Bronchial epithelial cell (primary cell): ENCODE results near the gene FMN1. TPM values are rescaled to one million over a fixed set of nuclear protein-coding genes. Genes with fewer than 3 reads are reported as not detected.

ENCODE experiments used
- DNase-seq: peaks from one replicate; pipeline ENCODE4 v3.0.0-alpha.2; 2010; ENCODE audit warnings: low read depth
- FAIRE-seq: peaks from 2 replicates; lab custom pipeline; 2011; peaks lifted over from hg19 to GRCh38; lab: Jason Lieb, UNC
- H3K27me3 ChIP-seq: 2 replicates; pipeline ENCODE4 v1.5.1; 2011; ENCODE audit warnings: low read length; ENCODE audit not compliant: control insufficient read depth, insufficient read depth
- H3K36me3 ChIP-seq: 2 replicates; pipeline ENCODE4 v1.5.1; 2011; ENCODE audit warnings: low read length; ENCODE audit not compliant: control insufficient read depth, insufficient read depth
- H3K4me3 ChIP-seq: 2 replicates; pipeline ENCODE4 v1.5.1; 2011; ENCODE audit warnings: mild to moderate bottlenecking, low read depth, low read length, control low read depth
- total RNA-seq: library from RNA; depleted of rRNA; stranded (reverse); fragments of >200 nt; gene quantifications from 2 replicates; pipeline ENCODE4 v1.2.1, GENCODE V29; 2014
- TF ChIP-seq, protein P1 (sequence below): IDR thresholded peaks from 2 replicates; pipeline ENCODE4 v1.5.1; 2011; ENCODE audit warnings: mild to moderate bottlenecking, moderate library complexity, low read length, control low read depth, inconsistent platforms; ENCODE audit not compliant: insufficient read depth, severe bottlenecking

The FMN1 gene
- total RNA-seq, 1 donor from 2014 or later: 1.6 TPM

DNA sequence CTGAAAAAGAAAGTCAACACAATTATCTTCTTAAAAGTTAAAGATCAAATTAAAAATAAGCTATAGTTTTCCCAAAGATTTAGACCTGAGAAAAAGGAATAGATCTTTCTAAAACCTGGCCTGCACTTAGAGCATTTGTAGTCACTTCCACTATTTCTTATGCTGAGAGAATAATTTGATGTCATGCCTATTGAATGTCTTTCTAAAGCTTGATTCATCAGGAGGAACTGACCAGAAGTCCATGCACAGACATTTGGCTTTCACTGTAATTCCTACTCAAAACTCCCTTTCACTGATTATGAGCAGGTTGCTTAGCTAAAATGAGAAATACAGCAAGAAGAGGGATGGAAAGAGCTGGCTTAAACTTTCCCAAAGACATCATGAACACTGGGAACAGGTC, 472.4 kb downstream of the FMN1 start:
- Histone ChIP-seq H3K36me3 (no peaks in the 10 kb centered on the region), H3K27me3 (peaks cover 27% of the 10 kb centered on the region), H3K4me3 (no peak overlapping the region)
- TF ChIP-seq, protein P1, sequence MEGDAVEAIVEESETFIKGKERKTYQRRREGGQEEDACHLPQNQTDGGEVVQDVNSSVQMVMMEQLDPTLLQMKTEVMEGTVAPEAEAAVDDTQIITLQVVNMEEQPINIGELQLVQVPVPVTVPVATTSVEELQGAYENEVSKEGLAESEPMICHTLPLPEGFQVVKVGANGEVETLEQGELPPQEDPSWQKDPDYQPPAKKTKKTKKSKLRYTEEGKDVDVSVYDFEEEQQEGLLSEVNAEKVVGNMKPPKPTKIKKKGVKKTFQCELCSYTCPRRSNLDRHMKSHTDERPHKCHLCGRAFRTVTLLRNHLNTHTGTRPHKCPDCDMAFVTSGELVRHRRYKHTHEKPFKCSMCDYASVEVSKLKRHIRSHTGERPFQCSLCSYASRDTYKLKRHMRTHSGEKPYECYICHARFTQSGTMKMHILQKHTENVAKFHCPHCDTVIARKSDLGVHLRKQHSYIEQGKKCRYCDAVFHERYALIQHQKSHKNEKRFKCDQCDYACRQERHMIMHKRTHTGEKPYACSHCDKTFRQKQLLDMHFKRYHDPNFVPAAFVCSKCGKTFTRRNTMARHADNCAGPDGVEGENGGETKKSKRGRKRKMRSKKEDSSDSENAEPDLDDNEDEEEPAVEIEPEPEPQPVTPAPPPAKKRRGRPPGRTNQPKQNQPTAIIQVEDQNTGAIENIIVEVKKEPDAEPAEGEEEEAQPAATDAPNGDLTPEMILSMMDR: no peak
- no peak for FAIRE-seq
- DNase-seq: no peak

DNA sequence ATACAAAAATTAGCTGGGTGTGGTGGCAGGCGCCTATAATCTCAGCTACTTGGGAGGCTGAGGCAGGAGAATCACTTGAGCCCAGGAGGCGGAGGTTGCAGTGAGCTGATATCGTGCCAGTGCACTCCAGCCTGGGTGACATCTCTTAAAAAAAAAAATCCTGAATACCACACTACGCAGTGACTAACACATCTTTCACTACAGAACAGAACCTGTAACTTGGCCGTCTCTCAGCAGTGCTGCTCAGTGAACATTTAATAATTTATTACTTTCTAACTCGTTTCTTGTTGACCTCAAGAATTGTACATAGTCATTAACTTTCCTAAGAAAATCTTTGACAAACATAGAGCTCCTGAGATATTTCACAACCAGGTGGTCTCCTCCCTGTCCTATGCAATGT, 472.9 kb downstream of the FMN1 start:
- H3K27me3 ChIP-seq: peaks cover 32% of the 10 kb centered on the region
- DNase-seq: no peak
- TF ChIP-seq, protein P1: no peak
- FAIRE-seq: no peak
- no peaks in the 10 kb centered on the region for H3K36me3 ChIP-seq
- no peak overlapping the region for H3K4me3 ChIP-seq

DNA sequence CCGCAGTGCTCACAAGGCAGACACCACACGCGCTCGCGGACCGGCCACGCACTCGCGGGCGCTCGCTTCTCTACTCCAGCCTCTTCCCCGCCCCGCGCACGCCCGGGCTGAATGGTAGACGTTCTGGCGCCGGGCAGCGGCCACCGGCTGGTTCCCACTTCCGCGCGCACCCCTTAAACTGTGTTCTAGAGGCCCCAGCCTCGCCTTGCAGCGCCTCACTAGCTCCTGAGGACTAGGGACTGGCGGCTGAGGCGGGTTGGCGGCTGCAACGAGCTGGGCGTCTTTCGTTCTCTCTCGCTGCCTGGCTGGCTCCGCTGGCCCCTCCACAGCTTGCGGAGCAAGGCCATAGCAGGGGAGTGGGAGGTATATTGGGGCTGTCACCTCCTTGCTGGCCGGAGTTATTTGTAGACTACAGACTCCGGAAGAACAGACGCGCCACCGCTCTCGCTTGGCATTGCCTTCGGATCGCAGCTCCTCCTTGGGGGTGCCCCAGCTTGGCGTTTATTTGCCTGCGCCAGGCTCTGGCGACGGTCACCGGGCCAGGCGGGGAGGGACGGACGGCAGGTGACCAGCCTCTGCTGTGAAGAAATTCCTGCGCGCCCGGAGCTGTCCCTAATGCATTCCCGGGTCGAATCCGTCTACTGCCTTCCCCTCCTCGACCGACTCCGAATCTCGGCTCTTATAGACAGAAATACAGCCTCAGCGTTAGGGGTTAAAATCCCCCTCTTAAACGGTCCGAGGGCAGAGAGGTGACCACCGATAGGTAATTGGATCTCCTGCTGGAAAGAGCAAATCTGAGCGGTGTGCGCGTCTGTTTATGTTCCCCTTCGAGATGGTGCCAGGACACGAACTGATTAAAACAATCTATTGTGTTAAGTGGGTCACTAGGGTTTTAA, 475.4 kb downstream of the FMN1 start:
- no peak for FAIRE-seq
- TF ChIP-seq, protein P1: no peak
- no peak for DNase-seq
- Histone ChIP-seq H3K36me3 (no peaks in the 10 kb centered on the region), H3K27me3 (peaks cover 42% of the 10 kb centered on the region), H3K4me3 (no peak overlapping the region)

DNA sequence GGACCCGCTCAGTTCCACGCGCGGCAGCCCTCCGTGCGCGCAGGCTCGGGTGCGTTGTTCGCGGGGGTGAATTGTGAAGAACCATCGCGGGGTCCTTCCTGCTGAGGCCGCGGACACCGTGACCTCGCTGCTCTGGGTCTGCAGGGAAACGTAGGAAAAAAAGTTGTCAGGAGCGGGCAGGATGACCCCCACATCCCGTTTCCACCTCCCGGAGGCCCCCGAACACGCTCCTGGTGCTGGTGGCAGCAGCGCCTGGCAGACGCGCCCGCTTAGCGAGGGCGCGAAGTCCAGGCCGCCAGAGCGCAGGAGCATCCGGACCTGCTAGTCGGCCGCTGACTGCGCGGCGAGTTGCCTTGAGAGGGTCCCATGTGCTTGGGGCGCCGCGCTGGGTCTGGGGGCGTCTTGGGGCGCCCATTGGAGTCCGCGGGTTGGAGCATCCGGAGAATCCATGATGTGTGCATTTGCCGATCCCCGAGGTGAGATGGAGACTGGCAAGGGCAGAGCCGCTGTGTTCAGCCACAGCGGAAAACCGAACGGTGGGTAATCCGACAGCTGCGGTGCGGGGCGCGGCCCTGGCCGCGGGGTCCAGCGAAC, 476.2 kb downstream of the FMN1 start:
- Histone ChIP-seq H3K27me3 (peaks cover 42% of the 10 kb centered on the region), H3K36me3 (no peaks in the 10 kb centered on the region), H3K4me3 (no peak overlapping the region)
- no peak for DNase-seq
- no peak for FAIRE-seq
- TF ChIP-seq, protein P1: no peak

DNA sequence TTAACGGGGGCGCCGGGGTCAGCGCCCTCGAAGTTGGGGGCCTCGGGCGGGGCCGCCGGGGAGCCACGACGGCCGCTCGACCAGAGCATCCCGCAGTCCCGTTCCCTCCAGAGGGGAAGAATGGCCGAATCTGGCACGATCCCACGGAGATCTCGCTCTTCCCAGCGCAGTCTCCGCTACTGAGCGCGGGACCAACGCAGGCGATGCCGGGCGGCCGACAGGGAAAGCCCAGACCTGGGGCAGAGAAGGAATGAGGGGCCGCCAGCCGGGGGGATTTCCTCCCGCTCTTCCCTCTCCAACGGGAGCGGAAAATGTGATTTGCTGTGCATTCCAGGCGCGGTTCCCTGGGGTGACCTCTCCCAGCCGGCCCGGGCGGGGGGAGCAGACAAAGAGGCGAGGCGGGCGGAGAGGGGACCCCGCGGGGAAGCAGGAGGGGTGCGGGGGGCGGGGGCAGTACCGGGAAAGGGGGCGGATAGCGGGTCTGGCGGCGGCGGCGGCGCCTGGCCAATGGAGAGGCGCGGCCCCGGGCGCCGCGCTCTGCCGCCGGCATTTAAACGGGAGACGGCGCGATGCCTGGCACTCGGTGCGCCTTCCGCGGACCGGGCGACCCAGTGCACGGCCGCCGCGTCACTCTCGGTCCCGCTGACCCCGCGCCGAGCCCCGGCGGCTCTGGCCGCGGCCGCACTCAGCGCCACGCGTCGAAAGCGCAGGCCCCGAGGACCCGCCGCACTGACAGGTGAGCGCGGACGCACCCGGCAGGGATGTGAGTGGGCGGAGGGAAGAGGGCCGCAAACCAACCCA, 476.9 kb downstream of the FMN1 start, which contains the start of gene GREM1:
Gene GREM1 (plus strand): TSS at position 579 of the 801 bp plus-strand sequence. CDS start 12,687 bp downstream, outside the sequence.
- Histone ChIP-seq H3K36me3 (no peaks in the 10 kb centered on the region), H3K4me3 (no peak within 1 kb of the TSS), H3K27me3 (peaks cover 42% of the 10 kb centered on the region)
- DNase-seq (no peak), FAIRE-seq (no peak)
- TF ChIP-seq, protein P1: no peak
